Measurements from ENCODE around the gene SCIN.

The SCIN gene

DNA sequence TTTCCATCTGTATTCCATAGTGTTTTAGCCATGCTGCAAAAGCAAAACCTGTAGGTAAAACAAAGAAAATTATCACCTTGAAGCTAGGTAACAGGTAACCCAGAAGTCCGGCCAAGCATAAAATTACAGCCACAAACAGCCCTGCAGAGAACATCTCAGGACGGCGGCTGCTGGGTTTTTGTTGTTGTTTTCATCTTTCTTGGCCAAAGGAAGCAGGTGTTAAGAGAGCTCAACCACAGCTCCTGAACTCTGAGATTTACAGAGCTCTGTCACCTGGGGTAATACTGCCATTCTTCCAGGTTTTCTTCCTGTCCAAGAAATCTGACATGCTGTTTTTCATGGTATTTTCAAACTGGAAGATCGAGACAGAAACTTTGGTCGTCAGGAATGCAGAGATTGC is 847 bp upstream of the SCIN start:
- no peak for DNase-seq (ENCODE audit: low read depth)

GRCh38 chr7:12570168-12570533 is 369 bp upstream of the SCIN start:
- DNase-seq (ENCODE audit: low read depth), result no peak

DNA sequence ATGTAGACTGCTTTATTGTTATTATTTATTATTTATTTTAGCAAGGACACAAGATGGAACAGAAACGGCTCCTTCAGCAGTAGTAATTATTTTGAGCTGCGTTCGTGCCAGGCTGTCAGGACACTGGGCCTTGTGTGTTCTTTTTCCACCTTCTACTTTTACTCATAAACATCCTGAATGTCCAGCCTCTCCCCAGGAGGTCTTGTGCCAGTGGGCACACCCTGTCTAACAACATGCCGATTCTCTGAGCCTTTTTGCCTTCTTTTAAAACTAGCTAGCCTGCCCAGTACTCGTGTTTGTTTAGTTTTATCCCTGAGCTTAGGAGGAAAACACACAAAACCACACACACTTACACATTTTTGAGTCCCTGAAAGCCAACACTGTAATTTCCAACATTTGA is 1.2 kb downstream of the SCIN start:
- DNase-seq (ENCODE audit: low read depth), result no peak

DNA sequence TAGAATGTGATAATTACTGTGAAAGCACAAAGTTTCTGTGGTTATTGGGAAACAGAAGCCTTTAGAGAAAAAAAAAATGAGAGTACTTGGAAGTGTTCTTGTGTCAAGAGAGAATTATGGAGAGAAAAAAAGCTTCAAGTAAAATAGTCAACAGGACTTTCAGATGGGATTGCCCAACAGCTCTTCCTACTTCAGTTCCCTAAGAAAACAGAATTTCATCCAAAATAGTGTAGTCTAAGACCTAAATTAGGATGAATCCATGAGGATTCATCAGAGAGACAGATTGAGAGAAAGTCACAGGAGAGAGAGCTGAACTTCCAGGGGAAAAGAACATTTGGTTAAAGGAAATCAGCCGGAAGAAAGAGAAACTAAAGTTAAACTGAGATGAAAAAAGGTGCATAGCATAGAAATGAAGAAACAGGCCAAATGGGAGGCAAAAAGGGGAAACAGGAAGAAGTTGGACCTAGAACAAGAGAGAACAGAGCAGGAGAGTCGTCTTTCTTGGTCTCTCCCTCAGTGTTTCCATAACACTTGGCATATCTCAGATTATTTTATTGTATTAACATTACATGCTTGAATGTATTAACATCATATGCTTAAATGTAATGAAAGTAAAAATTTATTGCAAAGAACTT is 2.5 kb downstream of the SCIN start:
- no peak for DNase-seq (ENCODE audit: low read depth)

DNA sequence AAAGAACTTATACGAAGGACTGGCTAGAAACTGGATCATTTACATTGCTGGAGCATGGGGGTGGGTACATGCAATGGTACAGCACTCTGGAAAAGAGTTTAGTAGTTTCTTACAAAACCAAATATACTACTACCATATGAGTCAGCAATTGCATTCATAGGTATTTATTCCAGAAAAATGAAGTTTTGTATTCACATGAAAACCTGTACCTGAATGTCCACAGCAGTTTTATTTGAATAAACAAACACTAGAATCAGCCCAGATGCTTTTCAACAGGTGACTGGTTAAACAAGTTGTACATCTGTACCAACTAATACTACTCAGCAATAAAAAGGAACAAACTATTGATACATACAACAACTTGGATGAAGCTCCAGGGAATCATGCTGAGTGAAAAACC is 3.4 kb downstream of the SCIN start:
- DNase-seq (ENCODE audit: low read depth), result no peak

- no peak for DNase-seq (ENCODE audit: low read depth)
Observed at GRCh38 chr7:12578930-12579640, 8.6 kb downstream of the SCIN start.

GRCh38 chr7:12581897-12582296 is 11.4 kb downstream of the SCIN start:
- DNase-seq (ENCODE audit: low read depth), result no peak

DNA sequence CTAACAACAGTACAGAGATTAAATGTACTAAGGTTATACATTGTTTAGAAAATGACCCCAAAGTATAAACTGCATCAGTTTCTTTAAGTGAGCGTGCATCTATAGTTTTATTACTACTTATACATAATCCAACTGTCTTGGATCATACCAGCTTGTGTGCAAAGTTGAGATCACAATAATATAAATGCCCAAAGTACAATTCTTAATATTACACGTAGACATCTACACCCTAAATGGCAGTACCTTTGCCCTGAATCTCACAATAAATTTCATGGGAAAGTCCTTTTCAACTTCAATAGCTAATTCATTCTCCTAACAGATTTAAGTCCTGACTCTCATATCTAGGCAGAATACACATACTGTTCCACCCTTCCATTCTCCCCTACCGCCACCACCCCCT is 11.8 kb downstream of the SCIN start:
- no peak for DNase-seq (ENCODE audit: low read depth)

DNA sequence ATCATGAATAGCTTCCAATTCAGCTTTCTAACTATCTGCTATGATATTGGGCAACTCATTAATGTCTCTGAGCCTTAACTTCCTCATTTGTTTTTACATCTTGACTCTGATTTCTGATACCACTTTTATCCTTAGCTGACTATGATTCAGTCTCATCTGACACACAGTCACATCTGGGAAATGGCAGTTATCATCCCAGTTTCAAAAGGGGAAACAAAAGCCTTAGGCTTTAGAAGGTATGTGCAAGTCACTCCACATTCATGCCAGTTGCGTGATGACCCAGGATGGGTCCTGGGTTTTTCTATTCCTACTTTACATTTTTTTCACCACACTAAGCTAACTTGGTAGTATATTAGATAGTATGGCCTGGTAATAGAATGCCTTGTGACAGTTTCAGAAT is 12.7 kb downstream of the SCIN start:
- DNase-seq (ENCODE audit: low read depth), result no peak

DNA sequence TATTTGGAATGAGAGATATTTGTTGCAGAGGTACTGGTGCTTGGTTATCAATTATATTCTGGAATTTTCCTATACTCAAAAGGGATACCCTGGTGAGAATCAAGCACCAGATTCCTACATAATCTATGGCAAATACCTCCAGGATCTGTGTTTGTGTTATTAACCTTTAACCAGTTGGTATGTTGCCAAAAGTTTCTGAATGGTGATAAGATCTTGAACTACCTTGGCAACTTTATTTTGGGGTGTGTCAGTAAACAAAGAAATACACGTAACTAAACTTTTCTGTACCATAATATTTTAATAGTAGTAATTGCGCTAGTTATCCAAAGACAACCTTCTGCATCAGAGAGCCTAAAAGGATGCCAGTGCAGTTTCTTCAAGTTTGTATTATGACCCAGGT is 13.4 kb downstream of the SCIN start:
- DNase-seq (ENCODE audit: low read depth), result no peak

GRCh38 chr7:12584930-12585329 is 14.4 kb downstream of the SCIN start:
- no peak for DNase-seq (ENCODE audit: low read depth)

GRCh38 chr7:12586271-12586670 is 15.8 kb downstream of the SCIN start:
- DNase-seq (ENCODE audit: low read depth), result no peak

DNA sequence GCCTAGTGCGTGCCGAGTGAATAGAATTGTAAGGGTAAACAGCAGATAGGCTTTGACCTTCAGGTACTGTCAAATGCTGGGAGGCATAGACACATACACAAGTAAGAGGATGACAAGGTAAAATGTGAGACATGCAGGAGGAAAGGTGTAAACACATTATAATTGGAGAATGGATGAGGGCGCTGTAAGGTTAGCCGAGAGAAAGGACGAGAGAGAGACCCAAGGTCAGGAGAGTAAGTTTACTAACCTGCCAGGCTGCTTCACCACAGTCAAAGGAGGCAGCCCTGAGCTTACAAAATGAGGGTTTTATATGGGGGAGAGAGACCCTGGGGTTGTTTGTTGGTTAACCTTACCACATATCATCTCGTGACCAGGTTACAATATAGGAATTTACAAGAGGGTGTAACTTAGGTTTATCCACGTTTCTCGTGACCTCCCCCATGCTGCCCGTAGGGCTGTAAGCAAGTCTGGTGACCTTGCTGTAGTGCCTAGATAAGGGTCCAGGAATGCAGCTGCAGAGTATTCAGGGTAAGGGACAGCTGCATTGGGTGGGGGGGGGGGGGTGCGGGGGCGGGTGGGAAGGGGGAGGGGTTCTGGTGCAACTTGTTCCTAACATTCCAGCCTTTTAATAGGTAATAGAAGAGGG is 17.9 kb downstream of the SCIN start:
- DNase-seq (ENCODE audit: low read depth), result no peak

DNA sequence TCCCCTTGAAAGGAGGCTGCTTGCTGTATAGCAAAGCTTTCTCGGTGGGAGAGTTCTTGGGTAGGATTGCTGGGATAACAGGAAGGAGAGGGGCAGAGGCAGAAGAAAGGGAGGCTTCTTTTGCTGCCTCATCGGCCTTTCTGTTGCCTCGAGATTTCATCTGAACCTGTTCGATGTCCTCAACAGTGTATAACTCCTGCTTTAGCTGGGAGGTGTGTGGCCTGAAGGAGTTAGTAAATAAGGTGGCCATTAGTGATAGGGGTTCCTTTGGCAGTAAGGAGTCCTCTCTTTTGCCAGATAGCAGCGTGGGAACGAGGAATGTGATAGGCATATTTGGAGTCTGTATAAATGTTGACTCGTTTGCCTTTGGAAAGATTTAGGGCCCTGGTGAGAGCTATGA is 20.0 kb downstream of the SCIN start:
- DNase-seq (ENCODE audit: low read depth), result no peak

DNA sequence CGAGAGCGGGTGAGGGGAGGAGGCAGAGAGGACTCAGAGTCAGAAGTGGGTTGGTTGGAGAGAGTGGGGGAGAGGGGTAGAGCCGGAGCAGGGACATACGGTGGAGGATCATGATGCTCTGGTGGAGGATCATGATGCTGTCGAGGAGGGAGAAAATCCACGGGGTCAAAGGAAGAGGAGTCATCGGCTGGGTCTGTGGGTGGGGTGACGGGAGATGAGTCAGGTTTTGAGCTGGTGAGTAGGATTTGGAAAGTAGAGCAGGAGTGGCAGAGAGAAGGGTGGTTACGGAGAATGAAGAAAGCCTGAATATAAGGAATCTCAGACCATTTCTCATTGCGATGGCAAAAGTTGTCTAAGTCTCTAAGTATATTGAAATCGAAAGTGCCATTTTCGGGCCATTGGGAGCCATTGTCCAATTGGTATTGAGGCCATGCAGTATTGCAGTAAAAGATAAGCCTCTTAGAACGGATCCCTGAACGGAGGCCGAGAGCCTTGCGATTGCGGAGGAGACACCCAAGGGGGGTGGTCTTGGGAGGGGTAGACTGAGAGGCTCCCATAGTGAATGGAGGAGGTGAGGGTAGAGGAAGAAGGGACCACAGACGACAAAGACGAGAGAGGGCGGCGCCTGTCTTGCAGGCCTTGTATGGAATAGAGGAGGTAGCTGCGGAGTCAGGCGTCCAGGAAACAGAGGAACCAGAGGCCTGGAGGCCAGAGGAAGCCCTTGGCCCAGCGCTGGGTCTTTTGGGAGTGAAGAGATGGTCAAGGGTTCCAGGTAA is 23.8 kb downstream of the SCIN start:
- DNase-seq (ENCODE audit: low read depth), result no peak

DNA sequence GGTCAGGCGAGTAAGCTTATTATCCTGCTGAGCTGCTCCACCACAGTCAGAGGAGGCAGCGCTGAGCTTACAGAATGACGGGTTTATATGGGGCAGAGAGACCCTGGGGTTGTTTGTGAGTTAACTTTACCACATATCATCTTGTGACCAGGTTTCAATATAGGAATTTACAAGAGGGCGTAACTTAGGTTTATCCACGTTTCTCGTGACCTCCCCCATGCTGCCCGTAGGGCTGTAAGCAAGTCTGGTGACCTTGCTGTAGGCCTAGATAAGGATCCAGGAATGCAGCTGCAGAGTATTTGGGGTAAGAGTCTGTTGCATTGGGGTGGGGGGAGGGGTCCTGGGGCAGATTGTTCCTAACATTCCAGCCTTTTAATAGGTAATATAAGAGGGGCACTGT is 24.6 kb downstream of the SCIN start:
- DNase-seq (ENCODE audit: low read depth), result no peak

- DNase-seq (ENCODE audit: low read depth), result no peak
Observed at GRCh38 chr7:12596225-12596790, 25.8 kb downstream of the SCIN start.

GRCh38 chr7:12601302-12601869 is 30.9 kb downstream of the SCIN start:
- no peak for DNase-seq (ENCODE audit: low read depth)

DNA sequence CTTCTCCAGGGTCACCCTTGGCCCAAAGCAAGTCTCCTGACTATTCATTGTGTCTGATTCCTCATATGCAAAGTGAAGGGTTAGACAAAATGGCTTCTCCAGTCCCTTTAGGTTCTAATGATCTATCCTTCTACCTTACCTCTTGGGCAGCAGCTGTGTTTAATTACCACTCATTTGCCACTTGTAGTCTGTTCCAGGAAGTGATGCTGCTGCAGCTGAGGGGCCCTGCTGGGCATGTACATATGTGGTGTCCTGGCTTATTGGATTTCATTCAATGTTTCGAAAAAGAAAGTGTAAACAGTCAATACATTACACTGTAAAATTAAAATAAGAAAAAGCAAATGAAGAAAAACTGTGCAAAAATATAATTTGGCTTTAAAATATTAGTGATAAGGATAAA is 36.6 kb downstream of the SCIN start:
- no peak for DNase-seq (ENCODE audit: low read depth)

DNA sequence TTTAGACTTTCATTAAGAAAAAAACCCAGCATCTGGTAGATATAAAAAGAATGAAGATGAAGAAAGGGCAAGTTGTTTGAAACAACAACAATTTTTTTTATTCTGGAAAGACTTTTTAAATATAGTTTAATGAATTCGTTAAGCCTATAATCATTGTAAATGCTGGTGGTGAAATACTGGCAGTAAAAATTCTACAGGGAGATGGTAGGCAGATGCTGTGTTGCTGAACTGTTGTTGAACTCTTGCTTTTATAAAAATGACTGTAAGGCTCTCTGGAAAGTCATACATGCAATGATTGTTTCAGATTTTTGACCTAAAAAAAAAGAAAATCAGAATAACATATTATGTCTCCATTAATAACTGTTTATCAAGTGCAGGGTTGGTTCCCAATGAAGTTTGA is 39.0 kb downstream of the SCIN start:
- no peak for DNase-seq (ENCODE audit: low read depth)

DNA sequence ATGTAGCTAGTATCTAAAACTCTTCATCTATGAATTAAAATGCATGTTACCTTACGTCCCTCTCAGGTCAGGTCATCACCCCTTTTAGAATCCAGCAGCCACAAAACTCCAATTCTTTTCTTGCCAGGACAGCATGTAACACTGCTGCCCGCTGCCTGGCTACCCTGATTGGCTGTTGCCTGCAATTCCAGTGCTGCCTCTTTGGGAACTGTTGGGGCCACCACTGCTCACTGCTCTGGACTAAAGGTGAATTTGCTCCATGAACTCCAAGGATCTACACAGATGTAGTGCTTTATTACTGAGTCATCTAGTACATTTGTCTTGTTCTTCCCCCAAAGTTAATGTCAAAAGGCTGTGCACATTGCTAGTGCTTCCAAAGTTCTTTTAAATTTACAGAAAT is 40.4 kb downstream of the SCIN start:
- no peak for DNase-seq (ENCODE audit: low read depth)

GRCh38 chr7:12612622-12613021 is 42.1 kb downstream of the SCIN start:
- no peak for DNase-seq (ENCODE audit: low read depth)

Data from stimulated activated CD8-positive, alpha-beta memory T cell treated with anti-CD3 and anti-CD28 coated beads, Interleukin-12 subunit alpha, Interleukin-12 subunit beta, amount 100 ng/mL, for 1 hour (primary cell).